Osteoblast (primary cell): Measurements from ENCODE around the gene VCX2. TPM values are rescaled to one million over a fixed set of nuclear protein-coding genes. Genes with fewer than 3 reads are reported as not detected.

Source experiments
- DNase-seq: peaks from one replicate; pipeline ENCODE4 v3.0.0; 2011; ENCODE audit warnings: low spot score, mixed read lengths; ENCODE audit not compliant: insufficient read length; ENCODE audit errors: missing footprints
- H2AFZ ChIP-seq: 2 replicates; pipeline ENCODE4 v1.6.0; 2011; ENCODE audit warnings: mild to moderate bottlenecking, low read length
- H3K27ac ChIP-seq: 2 replicates; pipeline ENCODE4 v1.5.1; 2011; ENCODE audit warnings: mild to moderate bottlenecking, low read depth, low read length, moderate library complexity
- H3K27me3 ChIP-seq: 2 replicates; pipeline ENCODE4 v1.6.0; 2012; ENCODE audit warnings: mild to moderate bottlenecking, control low read depth, inconsistent platforms, low read length, moderate library complexity; ENCODE audit not compliant: insufficient read depth
- H3K36me3 ChIP-seq: 2 replicates; pipeline ENCODE4 v1.5.1; 2011; ENCODE audit warnings: mild to moderate bottlenecking, low read length, control low read depth, moderate library complexity; ENCODE audit not compliant: insufficient read depth
- H3K4me1 ChIP-seq: 2 replicates; pipeline ENCODE4 v1.5.1; 2011; ENCODE audit warnings: mild to moderate bottlenecking, low read length, control low read depth, moderate library complexity; ENCODE audit not compliant: insufficient read depth
- H3K4me2 ChIP-seq: 2 replicates; pipeline ENCODE4 v1.6.0; 2011; ENCODE audit warnings: mild to moderate bottlenecking, low read length; ENCODE audit not compliant: insufficient read depth
- H3K4me3 ChIP-seq: fragments of 200-600 bp; sonication (generic); 3 replicates; pipeline ENCODE4 v1.5.1; 2012; ENCODE audit warnings: mild to moderate bottlenecking, low read length, inconsistent platforms; ENCODE audit not compliant: insufficient read depth
- H3K79me2 ChIP-seq: 2 replicates; pipeline ENCODE4 v1.6.0; 2012; ENCODE audit warnings: mild to moderate bottlenecking, low read length, control low read depth, inconsistent platforms; ENCODE audit not compliant: insufficient read depth
- H3K9me3 ChIP-seq: 2 replicates; pipeline ENCODE4 v1.5.1; 2011; ENCODE audit warnings: low read depth, low read length, control low read depth
- H4K20me1 ChIP-seq: 2 replicates; pipeline ENCODE4 v1.6.0; 2012; ENCODE audit warnings: mild to moderate bottlenecking, low read length, control low read depth; ENCODE audit not compliant: insufficient read depth
- CTCF ChIP-seq: IDR thresholded peaks from 2 replicates; pipeline ENCODE4 v1.5.1; 2011; ENCODE audit warnings: mild to moderate bottlenecking, low read depth, low read length, moderate library complexity; ENCODE audit errors: extremely low read depth
- total RNA-seq: library from RNA; depleted of rRNA; stranded (reverse); fragments of >200 nt; gene quantifications from 2 replicates; pipeline ENCODE4 v1.2.3, GENCODE V29; 2012

Gene VCX2
- total RNA-seq, 1 donor: not detected

GRCh38 chrX:8147226-8147625, 23.8 kb downstream of the VCX2 start:
- H3K9me3 ChIP-seq: peaks cover 3% of the 10 kb centered on the region
- no peak overlapping the region for H3K27ac ChIP-seq
- H3K27me3 ChIP-seq: no peaks in the 10 kb centered on the region
- H2AFZ ChIP-seq: no peak overlapping the region
- no peak overlapping the region for H3K4me2 ChIP-seq
- H3K4me3 ChIP-seq: no peak overlapping the region
- no peak for DNase-seq
- TF ChIP-seq CTCF: no peak
- no peaks in the 10 kb centered on the region for H3K36me3 ChIP-seq
- H4K20me1 ChIP-seq: no peaks in the 10 kb centered on the region
- H3K4me1 ChIP-seq: no peaks in the 10 kb centered on the region
- H3K79me2 ChIP-seq: no peaks in the 10 kb centered on the region

GRCh38 chrX:8144925-8145324, 26.1 kb downstream of the VCX2 start:
- no peaks in the 10 kb centered on the region for H3K9me3 ChIP-seq
- TF ChIP-seq CTCF: no peak
- no peaks in the 10 kb centered on the region for H3K36me3 ChIP-seq
- H2AFZ ChIP-seq: no peak overlapping the region
- H3K4me3 ChIP-seq: no peak overlapping the region
- H3K4me2 ChIP-seq: no peak overlapping the region
- H3K27me3 ChIP-seq: no peaks in the 10 kb centered on the region
- no peak for DNase-seq
- no peaks in the 10 kb centered on the region for H3K79me2 ChIP-seq
- H4K20me1 ChIP-seq: no peaks in the 10 kb centered on the region
- H3K27ac ChIP-seq: no peak overlapping the region
- H3K4me1 ChIP-seq: no peaks in the 10 kb centered on the region

GRCh38 chrX:8141896-8142295, 29.2 kb downstream of the VCX2 start:
- no peak for DNase-seq
- TF ChIP-seq CTCF: no peak
- Histone ChIP-seq H4K20me1 (no peaks in the 10 kb centered on the region), H3K27ac (no peak overlapping the region), H3K79me2 (no peaks in the 10 kb centered on the region), H3K4me2 (no peak overlapping the region), H2AFZ (no peak overlapping the region), H3K9me3 (no peaks in the 10 kb centered on the region), H3K4me3 (no peak overlapping the region), H3K27me3 (no peaks in the 10 kb centered on the region), H3K4me1 (no peaks in the 10 kb centered on the region), H3K36me3 (no peaks in the 10 kb centered on the region)

DNA sequence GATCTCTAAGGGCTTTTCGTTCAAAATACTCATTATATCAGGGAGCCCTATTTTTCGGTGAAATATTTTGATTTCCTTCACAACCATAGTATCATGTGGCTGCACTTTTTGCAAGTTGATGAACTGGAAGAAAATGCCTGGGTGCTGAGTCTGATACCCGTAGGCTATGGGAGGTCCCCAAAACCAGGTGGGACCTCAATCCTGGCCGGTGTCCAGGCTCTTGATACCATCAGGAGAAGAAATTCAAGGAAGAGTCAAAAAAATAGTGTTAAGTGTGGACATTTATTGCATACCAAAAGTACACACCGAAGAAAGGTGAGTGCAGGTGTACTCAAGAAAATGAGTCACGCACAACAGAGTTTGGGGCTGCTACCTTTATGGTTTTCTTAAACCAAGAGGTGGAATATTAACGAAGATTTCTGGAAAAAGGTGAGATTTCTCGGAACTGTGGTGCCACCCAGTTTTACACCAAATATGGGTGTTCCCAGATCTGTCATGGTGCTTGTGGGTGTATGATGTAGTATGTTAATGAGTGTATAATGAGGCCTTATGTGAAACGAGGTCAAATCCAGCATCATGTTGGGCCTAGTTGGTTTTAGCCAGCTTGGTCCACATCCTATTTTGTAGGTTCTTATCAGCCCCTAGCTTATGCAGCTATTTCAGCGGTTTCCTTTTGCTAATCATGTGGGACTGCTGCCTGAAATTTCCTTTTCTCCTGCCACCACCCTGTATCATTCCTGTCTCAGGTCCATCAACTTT, 29.9 kb downstream of the VCX2 start:
- H4K20me1 ChIP-seq: no peaks in the 10 kb centered on the region
- H3K27ac ChIP-seq: no peak overlapping the region
- no peaks in the 10 kb centered on the region for H3K36me3 ChIP-seq
- TF ChIP-seq CTCF: no peak
- no peaks in the 10 kb centered on the region for H3K9me3 ChIP-seq
- H2AFZ ChIP-seq: no peak overlapping the region
- H3K4me1 ChIP-seq: no peaks in the 10 kb centered on the region
- DNase-seq: no peak
- H3K79me2 ChIP-seq: no peaks in the 10 kb centered on the region
- H3K27me3 ChIP-seq: no peaks in the 10 kb centered on the region
- H3K4me2 ChIP-seq: no peak overlapping the region
- no peak overlapping the region for H3K4me3 ChIP-seq
